GM12872 (cell line): Measurements from ENCODE around the gene ABRAXAS1.
A peak's percentile ranks its signal among the peaks of the same experiment; 100 is the strongest.

Experiments used
- CTCF ChIP-seq: IDR thresholded peaks from 3 replicates; pipeline ENCODE4 v1.5.1; 2011; ENCODE audit warnings: low read depth, mild to moderate bottlenecking, low read length, moderate library complexity; ENCODE audit not compliant: insufficient read depth

The ABRAXAS1 gene

DNA sequence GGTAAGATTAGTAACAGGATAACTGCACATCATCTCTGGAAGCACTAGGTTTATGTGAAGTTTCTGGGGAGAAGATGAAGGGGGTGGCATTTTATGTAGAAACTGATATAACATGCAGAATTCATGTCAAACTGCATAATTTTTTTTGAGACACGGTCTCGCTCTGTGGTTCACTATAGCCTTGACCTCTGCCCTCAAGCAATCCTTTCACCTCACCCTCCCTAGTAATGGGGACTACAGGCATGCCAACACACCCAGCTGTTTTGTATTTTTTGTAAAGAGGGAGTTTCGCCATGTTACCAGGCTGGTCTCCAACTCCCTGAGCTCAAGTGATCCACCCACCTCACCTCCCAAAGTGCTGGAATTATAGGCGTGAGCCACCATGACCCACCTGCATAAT, 11.5 kb downstream of the ABRAXAS1 start:
- no peak for TF ChIP-seq CTCF

GRCh38 chr4:83456184-83456501, 28.8 kb downstream of the ABRAXAS1 start:
- no peak for TF ChIP-seq CTCF

- peak; percentile 30; the same call in 2 of the 3 replicates for TF ChIP-seq CTCF
These were observed 29.4 kb downstream of the ABRAXAS1 start, which contains the start of the genes HELQ and MRPS18C for GRCh38 chr4:83455281-83456183. TSS of gene HELQ (minus strand) at chr4:83455823. CDS start at chr4:83455693, 130 bp downstream. TSS of gene MRPS18C (plus strand) at chr4:83456058. CDS start at chr4:83456078, 20 bp downstream.

GRCh38 chr4:83454686-83455085, 30.2 kb downstream of the ABRAXAS1 start:
- TF ChIP-seq CTCF, result no peak

DNA sequence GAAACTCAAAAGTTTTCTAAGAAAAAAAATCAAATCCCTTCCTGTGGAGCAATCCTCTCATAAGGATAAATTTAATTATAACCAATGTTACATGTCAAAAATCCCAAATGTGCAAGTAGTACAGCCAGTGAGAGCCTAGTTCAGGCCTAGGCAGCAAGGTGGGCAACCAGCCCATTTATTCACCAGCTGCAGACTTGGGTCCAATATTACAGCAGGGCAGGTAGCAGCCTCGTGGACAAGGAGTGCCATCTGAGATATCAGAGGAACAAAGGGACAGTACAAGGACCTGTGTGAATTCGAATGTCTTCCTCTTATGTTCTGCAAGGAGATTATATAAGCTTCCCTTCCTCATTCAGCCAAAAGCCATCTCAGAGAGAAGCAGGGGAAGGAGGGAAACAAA, 35.9 kb downstream of the ABRAXAS1 start:
- TF ChIP-seq CTCF, result no peak

DNA sequence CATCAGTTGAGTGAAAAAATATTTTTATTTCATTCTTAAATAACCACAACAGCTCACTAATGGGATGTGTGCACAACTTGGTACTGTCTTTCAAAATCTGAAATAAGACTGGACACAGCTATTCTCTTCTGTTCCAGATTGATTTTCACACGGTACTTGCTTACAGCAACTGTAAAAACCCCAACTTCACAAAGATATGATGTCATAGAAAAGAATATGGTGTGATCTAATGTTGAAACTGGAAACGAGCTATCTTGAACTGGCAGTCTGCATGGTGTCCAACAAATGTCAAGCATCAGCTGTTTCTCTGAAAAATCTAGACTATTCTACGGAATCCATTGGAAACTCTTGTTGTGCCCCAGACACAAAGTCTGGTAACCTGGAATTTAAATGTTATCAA, 44.0 kb downstream of the ABRAXAS1 start:
- no peak for TF ChIP-seq CTCF

- TF ChIP-seq CTCF, result no peak
These were observed 44.6 kb downstream of the ABRAXAS1 start for GRCh38 chr4:83440148-83440814.
